Fibroblast of pulmonary artery (primary cell): ENCODE results near the gene TMEM245.

ENCODE experiments used
- DNase-seq: peaks from one replicate; pipeline ENCODE4 v3.0.0-alpha.2; 2010; ENCODE audit warnings: low read depth
- H3K4me3 ChIP-seq: replicated peaks from 2 replicates; pipeline ENCODE4 v1.5.1; 2011; ENCODE audit warnings: low read depth, mild to moderate bottlenecking, control low read depth, low read length, moderate library complexity
- TF ChIP-seq, protein P1 (sequence below): IDR thresholded peaks from 2 replicates; pipeline ENCODE4 v1.5.1; 2011; ENCODE audit warnings: mild to moderate bottlenecking, control low read depth, low read length, inconsistent platforms; ENCODE audit errors: missing control alignments

TMEM245 gene

GRCh38 chr9:109163194-109163593, 43.4 kb upstream of the TMEM245 start:
- no peak overlapping the region for H3K4me3 ChIP-seq
- TF ChIP-seq, protein P1, sequence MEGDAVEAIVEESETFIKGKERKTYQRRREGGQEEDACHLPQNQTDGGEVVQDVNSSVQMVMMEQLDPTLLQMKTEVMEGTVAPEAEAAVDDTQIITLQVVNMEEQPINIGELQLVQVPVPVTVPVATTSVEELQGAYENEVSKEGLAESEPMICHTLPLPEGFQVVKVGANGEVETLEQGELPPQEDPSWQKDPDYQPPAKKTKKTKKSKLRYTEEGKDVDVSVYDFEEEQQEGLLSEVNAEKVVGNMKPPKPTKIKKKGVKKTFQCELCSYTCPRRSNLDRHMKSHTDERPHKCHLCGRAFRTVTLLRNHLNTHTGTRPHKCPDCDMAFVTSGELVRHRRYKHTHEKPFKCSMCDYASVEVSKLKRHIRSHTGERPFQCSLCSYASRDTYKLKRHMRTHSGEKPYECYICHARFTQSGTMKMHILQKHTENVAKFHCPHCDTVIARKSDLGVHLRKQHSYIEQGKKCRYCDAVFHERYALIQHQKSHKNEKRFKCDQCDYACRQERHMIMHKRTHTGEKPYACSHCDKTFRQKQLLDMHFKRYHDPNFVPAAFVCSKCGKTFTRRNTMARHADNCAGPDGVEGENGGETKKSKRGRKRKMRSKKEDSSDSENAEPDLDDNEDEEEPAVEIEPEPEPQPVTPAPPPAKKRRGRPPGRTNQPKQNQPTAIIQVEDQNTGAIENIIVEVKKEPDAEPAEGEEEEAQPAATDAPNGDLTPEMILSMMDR, result no peak
- DNase-seq, result no peak

DNA sequence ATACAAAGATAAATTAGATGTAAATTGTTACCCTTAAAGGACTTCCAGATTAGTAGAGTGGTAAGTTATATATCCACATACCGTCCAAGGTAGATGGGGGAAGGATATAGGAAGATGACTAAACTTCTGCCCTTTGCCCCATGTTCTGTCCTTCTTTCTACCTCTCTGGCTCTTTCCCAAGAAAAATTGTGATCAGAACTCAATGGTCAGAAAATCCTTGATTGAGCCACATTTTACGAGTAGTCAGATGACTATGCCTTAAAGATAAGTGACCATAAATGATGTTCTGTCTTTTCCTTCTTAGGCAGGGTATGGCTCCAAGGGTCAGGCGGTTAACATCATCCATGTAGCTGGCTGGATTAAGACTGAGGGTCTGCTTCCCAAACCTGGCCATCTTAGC, 42.9 kb upstream of the TMEM245 start:
- TF ChIP-seq, protein P1, result no peak
- no peak for DNase-seq
- H3K4me3 ChIP-seq, result no peak overlapping the region

DNA sequence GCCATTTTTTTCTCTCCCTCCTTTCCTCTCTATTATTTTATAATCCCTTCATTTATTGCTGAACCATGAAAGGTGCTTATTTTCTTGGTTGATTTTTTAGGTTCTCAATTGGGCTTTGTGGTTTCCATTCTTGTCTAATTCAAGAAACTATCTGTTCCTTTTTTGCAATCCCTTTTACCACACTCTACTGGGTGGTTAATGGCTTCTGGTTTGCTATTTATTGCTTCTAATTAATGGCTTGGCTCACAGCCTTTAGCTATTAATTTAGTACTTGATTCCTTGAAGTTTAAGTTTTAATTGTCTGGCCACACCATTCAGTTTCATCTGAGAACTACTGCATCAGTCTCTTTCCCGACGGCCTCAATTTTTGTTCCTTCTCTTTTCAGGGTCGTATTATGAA, 41.7 kb upstream of the TMEM245 start:
- TF ChIP-seq, protein P1, result no peak
- DNase-seq, result no peak
- H3K4me3 ChIP-seq, result no peak overlapping the region

DNA sequence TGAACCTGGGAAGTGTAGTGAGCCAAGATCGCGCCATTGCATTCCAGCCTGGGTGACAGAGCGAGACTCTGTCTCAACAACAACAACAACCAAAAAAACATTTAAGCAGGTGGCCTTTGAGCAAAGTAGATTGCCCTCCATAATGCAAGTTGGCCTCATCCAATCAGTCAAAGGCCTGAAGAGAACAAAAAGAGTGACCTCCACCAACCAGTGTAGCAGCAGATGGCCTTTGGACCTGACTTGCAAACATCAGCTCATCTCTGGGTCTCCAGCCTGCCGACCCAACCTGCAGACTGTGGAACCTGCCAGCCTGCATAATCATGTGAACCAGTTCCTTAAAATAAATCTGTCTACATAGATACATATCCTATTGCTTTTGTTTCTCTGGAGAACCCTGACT, 39.8 kb upstream of the TMEM245 start:
- no peak for DNase-seq
- TF ChIP-seq, protein P1, result no peak
- no peak overlapping the region for H3K4me3 ChIP-seq

GRCh38 chr9:109158651-109159050, 38.9 kb upstream of the TMEM245 start:
- DNase-seq, result no peak
- TF ChIP-seq, protein P1, result no peak
- H3K4me3 ChIP-seq, result no peak overlapping the region

- H3K4me3 ChIP-seq, result no peak overlapping the region
These were observed 37.0 kb upstream of the TMEM245 start for GRCh38 chr9:109156708-109157107.

More at GRCh38 chr9:109156708-109157107, 37.0 kb upstream of the TMEM245 start:
- no peak for DNase-seq
- TF ChIP-seq, protein P1, result no peak
